ENCODE measurements around the gene VKORC1.

The VKORC1 gene

DNA sequence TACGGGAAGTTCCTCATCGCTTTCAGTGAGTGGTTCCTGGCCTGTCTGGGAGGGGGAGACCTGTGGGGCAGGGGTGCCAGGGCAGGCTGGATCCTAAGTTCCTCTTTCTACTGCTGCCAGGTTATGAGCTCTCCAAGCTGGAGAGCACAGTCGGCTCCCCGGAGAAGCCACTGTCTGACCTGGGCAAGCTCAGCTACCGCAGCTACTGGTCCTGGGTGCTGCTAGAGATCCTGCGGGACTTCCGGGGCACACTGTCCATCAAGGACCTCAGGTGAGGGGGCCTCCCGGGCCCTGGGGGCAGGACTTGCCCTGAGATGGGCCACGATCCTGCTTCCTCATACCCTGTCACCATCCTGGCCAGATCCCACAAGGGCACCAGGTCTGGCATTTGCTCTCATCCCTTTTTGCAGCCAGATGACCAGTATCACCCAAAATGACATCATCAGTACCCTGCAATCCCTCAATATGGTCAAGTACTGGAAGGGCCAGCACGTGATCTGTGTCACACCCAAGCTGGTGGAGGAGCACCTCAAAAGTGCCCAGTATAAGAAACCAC lies 35.8 kb upstream of the VKORC1 start:
- DNase-seq (ENCODE audit: low spot score) = no peak

DNA sequence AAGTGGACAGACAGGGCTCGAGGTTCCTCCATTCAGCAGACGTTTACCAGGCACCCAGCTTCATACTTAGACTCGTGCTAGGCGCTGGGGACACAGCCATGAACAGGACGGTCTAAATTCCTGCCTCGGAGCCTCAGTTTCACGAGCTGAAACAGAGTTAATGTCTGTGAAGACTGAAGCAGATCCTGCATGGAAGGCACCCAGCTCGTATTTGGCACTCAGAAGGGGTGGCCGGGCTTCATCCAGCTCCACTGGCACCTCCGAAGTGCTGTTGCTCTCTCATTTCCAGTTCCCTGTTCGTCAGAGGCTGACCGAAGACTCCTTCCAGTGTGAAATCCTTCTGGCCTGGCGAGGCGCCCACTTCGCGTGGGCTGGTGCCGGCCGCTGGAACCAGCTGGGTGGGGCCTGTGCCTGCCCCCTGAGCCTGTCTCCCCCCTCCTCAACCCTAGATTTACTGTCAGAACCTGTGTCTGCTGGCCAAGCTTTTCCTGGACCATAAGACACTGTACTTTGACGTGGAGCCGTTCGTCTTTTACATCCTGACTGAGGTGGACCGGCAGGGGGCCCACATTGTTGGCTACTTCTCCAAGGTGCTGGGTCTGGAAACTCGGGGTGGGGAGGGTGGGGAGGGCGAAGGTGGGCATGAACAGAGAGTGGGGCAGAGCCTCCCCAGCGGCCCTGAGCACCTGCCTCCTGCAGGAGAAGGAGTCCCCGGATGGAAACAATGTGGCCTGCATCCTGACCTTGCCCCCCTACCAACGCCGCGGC lies 35.2 kb upstream of the VKORC1 start:
- DNase-seq (ENCODE audit: low spot score) = no peak

- peak; percentile 12 for DNase-seq (ENCODE audit: low spot score)
Observed at GRCh38 chr16:31128711-31129567, 34.3 kb upstream of the VKORC1 start.

DNA sequence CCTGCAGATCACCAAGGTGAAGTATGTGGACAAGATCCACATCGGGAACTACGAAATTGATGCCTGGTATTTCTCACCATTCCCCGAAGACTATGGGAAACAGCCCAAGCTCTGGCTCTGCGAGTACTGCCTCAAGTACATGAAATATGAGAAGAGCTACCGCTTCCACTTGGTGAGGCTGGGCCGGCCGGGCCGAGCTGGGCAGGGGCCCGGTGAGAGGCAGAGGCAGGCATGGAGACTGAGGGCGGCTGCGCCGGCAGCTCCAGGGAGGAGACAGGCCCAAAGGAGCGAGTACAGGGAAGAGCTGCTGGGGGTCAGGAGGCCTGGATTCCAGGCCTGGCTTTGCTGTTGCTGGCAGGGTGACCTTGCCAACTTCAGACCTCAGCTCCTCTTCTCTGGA lies 32.6 kb upstream of the VKORC1 start:
- DNase-seq (ENCODE audit: low spot score) = no peak

DNA sequence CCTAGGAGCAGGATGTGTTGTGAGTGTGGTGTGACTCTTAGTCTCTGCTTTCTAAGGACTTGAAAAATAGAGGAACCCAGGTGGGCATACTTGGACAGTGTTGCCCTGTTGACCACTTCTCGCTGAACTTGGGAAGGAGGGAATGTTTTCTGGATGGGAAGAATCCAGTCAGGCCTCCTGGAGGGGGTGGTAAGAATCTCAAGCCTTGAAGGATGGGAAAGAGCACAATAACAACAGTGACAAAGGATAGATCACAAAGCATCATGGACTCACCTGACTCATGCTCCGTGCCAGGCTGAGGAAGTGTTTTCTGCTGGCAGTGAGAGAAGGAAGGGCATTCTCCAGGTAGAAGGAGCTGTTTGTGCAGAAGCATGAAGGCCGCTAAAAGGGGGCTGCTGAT lies 31.2 kb upstream of the VKORC1 start:
- DNase-seq (ENCODE audit: low spot score) = no peak

- no peak for DNase-seq (ENCODE audit: low spot score)
Observed at GRCh38 chr16:31120129-31120528, 25.5 kb upstream of the VKORC1 start.

DNA sequence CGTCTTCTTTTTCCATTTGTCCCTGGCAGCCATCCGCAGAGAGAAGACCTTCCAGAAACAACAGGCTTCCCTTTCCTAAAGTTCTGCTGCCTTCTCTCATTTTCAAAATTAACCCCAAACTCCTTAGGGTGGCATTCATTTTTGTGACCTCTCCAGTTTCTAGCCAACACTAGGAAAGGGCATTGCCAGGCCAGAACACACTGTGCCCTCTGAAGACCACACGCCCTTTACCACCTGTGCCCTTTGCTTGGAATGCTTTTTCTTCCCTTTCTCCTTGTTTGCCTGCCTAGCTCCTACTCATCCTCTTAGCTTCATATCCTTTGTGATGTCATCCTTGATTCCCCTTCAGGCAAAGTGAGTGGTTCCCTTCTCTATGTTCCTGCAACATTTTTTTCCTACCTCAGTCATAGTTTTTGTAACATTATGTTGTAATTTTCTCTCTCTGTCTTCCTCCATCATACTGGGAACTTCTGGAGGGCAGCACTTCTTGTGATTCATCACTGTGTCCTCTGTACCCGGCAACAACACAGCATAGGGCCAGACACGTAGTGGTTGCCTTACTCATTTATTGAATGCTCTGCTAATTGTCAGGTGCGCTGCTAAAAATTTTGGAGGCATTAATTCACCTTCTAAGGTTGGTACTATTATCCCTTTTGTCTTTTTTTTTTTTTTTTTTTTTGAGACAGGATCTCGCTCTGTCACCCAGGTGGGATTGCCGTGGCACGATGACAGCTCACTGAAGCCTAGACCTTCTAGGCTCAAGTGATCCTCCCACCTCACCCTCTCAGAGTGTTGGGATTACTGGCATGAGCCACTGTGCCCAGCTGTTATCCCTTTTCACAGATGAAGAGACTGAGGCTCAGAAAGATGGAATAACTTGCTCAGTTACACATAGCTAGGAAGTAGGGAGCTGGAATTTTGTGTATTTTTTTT lies 23.9 kb upstream of the VKORC1 start:
- no peak for DNase-seq (ENCODE audit: low spot score)

GRCh38 chr16:31117384-31118222 lies 23.0 kb upstream of the VKORC1 start, which contains the start of gene KAT8:
Gene KAT8, plus strand, starts transcription at chr16:31117664. Its CDS starts 18 bp downstream, at chr16:31117682.
- peak; percentile 97 for DNase-seq (ENCODE audit: low spot score)

- no peak for DNase-seq (ENCODE audit: low spot score)
Observed at GRCh38 chr16:31114468-31114867, 19.9 kb upstream of the VKORC1 start.

DNA sequence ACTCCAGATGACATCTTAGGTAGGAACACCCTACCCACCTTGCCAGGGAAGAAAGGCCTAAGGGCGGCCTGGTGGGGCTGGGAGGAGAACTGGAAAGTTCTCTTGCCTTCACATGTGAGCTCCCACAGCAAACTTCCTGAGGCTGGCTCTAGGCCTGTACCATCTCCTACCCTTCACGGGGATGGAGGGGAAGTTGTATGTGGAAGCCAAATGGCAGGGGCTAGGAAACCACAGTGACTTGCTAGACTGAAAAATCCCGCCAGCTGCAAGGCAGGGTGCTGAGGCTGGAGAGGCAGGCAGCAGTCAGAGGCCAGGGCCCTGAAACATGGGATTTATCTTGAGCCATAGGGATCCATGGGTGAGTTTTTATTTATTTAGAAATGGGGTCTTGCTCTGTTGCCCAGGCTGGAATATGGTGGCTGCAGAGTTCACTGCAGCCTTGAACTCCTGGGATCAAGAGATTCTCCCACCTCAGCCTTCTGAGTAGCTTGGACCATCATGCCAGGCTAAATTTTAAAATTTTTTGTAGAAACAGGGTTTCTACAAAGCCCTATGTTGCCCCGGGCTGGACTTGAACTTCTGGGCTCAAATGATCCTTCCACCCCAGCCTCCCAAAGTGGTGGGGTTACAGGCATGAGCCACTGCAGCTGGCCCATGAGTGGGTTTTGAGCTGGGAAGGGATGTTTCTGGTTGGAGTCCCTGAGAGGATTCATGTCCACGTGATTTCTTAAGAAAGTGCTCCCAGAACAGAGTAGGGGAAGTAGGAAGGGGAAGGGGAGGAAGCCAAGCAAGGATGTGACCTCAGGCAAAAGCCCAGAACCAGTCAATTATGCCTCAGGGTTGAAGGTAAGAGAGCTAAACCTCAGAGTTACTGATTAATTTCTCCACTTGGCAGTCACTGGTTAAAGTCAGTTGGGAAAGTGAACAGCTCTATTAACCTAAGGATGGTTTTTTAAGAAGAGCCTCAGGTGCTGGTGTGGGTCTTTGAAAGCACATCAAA lies 18.8 kb upstream of the VKORC1 start:
- DNase-seq (ENCODE audit: low spot score) = no peak

DNA sequence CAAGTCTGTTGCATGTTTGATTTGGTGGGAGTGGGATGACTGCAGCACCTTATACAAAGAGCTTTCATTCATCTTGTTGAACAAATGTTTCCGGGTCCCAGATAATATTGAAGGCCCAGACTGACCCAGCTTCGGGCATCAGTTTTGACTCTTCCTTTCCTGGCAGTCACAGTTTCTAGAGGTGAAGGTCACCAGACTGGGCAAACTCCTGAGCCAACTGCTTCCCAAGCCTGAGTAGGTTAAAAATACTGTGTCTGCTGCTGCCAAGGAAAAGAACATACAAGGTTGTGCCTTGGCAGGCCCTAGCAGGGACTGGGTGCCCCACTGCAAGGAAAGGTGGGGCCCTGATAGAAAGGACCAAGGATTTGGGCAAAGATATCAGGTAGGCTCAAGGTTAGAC lies 18.1 kb upstream of the VKORC1 start:
- no peak for DNase-seq (ENCODE audit: low spot score)

- no peak for DNase-seq (ENCODE audit: low spot score)
Observed at GRCh38 chr16:31111881-31112466, 17.4 kb upstream of the VKORC1 start.

DNA sequence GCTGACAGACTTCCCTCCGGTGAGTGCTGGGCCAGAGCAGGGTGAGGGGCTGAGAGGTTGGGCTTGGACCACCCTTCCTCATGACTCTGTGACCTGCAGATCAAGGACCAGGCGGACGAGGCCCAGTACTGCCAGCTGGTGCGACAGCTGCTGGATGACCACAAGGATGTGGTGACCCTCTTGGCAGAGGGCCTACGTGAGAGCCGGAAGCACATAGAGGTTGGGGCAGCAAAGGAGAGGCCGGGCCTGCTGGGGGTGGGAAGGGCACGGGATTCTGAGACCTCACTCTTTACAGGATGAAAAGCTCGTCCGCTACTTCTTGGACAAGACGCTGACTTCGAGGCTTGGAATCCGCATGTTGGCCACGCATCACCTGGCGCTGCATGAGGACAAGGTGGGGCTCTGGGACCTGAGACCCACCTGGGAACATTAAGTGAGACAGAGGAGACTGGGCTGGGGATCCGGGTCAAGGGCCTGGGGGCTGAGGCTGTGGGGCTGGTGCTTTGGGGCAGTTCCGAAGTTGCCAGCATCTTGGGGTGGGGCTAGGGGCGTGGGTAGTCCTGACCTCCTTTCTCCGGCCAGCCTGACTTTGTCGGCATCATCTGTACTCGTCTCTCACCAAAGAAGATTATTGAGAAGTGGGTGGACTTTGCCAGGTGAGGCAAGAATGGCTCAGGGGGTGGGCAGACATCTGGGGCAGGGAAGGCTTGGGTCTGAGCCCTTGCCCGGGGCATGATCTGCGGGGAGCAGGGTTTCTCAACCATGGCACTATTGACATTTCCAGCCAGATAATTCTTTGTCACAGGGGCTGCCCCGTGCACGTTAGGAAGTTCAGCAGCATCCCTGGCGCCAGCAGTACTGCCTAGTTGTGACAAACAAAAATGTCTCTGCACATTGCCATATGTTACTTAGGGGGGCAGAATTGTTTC lies 15.8 kb upstream of the VKORC1 start:
- no peak for DNase-seq (ENCODE audit: low spot score)

GRCh38 chr16:31109622-31110021 lies 15.0 kb upstream of the VKORC1 start:
- no peak for DNase-seq (ENCODE audit: low spot score)

- DNase-seq (ENCODE audit: low spot score) = no peak
Observed at GRCh38 chr16:31108794-31109558, 14.4 kb upstream of the VKORC1 start.

- DNase-seq (ENCODE audit: low spot score) = peak; percentile 61
Observed at GRCh38 chr16:31108035-31108793, 13.6 kb upstream of the VKORC1 start, which contains the start of gene BCKDK. Gene BCKDK, plus strand, starts transcription at chr16:31108386. Its CDS starts 838 bp downstream, at chr16:31109224.
